MCF 10A (cell line): Measurements from ENCODE around the gene SHISA3. TPM values are rescaled to one million over a fixed set of nuclear protein-coding genes. Genes with fewer than 3 reads are reported as not detected.

Source experiments
- BruUV-seq: library from RNA; stranded (reverse); fragments of 400-500 nt; replicated peaks from 2 replicates; lab custom pipeline; 2021; lab: Mats Ljungman, UMichigan
- CTCF ChIA-PET: fragments of 300-600 bp; sonication (Branson Sonifier 250); formaldehyde crosslinking; extraction: SDS; loops from one replicate; lab custom pipeline; 2021; ENCODE audit warnings: antibody characterized with exemption, inconsistent platforms; lab: Yijun Ruan, JAX
- POLR2A ChIA-PET: fragments of 300-600, 350-650 bp; sonication (Branson Sonifier 250); formaldehyde crosslinking; extraction: SDS; loops from one replicate; lab custom pipeline; 2020; ENCODE audit warnings: antibody characterized with exemption, inconsistent platforms; lab: Yijun Ruan, JAX
- DNase-seq: peaks from one replicate; pipeline ENCODE4 v3.0.0-alpha.2; 2018; ENCODE audit not compliant: unreplicated experiment
- H3K27ac Mint-ChIP-seq: one replicate; pipeline ENCODE4 v1.8.0; 2022; ENCODE audit warnings: mild to moderate bottlenecking, low read depth, mixed read lengths; ENCODE audit not compliant: unreplicated experiment
- H3K27me3 Mint-ChIP-seq: one replicate; pipeline ENCODE4 v1.8.0; 2022; ENCODE audit warnings: mixed read lengths; ENCODE audit not compliant: insufficient read depth, unreplicated experiment
- H3K36me3 Mint-ChIP-seq: one replicate; pipeline ENCODE4 v1.8.0; 2022; ENCODE audit warnings: mild to moderate bottlenecking, moderate library complexity, mixed read lengths; ENCODE audit not compliant: insufficient read depth, unreplicated experiment
- H3K4me1 Mint-ChIP-seq: one replicate; pipeline ENCODE4 v1.8.0; 2022; ENCODE audit warnings: mixed read lengths; ENCODE audit not compliant: insufficient read depth, unreplicated experiment
- H3K4me3 Mint-ChIP-seq: one replicate; pipeline ENCODE4 v1.8.0; 2022; ENCODE audit warnings: mild to moderate bottlenecking, moderate library complexity, mixed read lengths; ENCODE audit not compliant: unreplicated experiment
- H3K9me3 Mint-ChIP-seq: one replicate; pipeline ENCODE4 v1.8.0; 2022; ENCODE audit warnings: mixed read lengths; ENCODE audit not compliant: unreplicated experiment
- intact Hi-C: fragments of 100-400 bp; cut with micrococcal nuclease; formaldehyde crosslinking; loops from 2 replicates; pipeline ENCODE4 v1.14.1; 2022
- total RNA-seq: library from RNA; stranded (reverse); gene quantifications from 2 replicates; pipeline ENCODE4 v1.2.3, GENCODE V29; 2022
- TF ChIP-seq, protein P1 (sequence below): fragments of 200-600 bp; IDR thresholded peaks from one replicate; pipeline ENCODE4 v1.8.0; 2022; ENCODE audit warnings: antibody characterized with exemption, mild to moderate bottlenecking; ENCODE audit not compliant: unreplicated experiment

Gene SHISA3
- total RNA-seq, 1 experiment from 2014 or later, result not detected

DNA sequence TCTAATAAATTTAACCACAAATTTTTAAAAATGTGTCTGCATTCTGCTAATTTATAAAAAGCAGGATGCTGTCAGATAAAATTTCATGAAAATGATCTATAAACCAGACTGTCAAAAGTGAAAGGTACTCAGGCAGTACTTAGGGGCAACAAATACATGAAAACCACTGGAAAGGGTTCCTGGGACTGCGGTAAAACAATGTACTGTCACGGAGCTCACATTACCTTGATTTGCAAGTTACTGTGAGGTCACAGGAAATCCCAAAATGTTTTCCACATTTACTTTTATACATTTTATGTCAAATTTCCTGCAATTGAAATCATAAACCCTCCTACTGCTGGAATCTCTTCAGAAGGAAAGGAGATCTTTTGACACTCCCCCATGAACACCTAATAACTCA lies 45.3 kb downstream of the SHISA3 start:
- no peaks in the 10 kb centered on the region for H3K9me3 Mint-ChIP-seq
- H3K27ac Mint-ChIP-seq, result no peak overlapping the region
- H3K4me3 Mint-ChIP-seq, result no peak overlapping the region
- DNase-seq, result no peak
- H3K4me1 Mint-ChIP-seq, result no peaks in the 10 kb centered on the region
- POLR2A ChIA-PET, result interaction anchor here (1.0 kb wide), 1 partner anchor 9 kb away, joined by 3 read pairs; no protein-coding TSS in a partner anchor
- no TSS peak for BruUV-seq
- no peaks in the 10 kb centered on the region for H3K27me3 Mint-ChIP-seq
- CTCF ChIA-PET, result no interaction called here
- no peaks in the 10 kb centered on the region for H3K36me3 Mint-ChIP-seq
- intact Hi-C loops, result no loop called here
- TF ChIP-seq, protein P1, sequence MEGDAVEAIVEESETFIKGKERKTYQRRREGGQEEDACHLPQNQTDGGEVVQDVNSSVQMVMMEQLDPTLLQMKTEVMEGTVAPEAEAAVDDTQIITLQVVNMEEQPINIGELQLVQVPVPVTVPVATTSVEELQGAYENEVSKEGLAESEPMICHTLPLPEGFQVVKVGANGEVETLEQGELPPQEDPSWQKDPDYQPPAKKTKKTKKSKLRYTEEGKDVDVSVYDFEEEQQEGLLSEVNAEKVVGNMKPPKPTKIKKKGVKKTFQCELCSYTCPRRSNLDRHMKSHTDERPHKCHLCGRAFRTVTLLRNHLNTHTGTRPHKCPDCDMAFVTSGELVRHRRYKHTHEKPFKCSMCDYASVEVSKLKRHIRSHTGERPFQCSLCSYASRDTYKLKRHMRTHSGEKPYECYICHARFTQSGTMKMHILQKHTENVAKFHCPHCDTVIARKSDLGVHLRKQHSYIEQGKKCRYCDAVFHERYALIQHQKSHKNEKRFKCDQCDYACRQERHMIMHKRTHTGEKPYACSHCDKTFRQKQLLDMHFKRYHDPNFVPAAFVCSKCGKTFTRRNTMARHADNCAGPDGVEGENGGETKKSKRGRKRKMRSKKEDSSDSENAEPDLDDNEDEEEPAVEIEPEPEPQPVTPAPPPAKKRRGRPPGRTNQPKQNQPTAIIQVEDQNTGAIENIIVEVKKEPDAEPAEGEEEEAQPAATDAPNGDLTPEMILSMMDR, result no peak

DNA sequence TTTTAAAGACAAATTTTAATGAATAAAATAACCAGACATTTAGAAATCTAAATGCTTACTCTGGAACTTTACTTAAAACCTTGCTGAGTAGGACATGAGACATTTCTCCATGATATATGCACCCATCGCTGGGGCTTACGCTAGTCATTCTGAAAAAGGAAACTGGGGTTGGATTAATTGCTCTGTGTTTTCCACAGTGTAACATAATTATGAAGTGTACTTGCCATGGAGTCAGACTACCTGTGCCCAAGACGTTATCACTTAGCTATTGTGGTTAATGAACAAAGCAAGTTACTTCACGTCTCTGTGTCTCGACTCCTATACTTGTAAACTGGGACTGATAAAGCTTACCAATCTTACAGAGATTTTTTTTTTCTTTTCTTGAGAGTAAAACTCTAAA lies 47.8 kb downstream of the SHISA3 start:
- Mint-ChIP-seq H3K4me1 (no peaks in the 10 kb centered on the region), H3K36me3 (no peaks in the 10 kb centered on the region), H3K27me3 (no peaks in the 10 kb centered on the region), H3K4me3 (no peak overlapping the region), H3K27ac (no peak overlapping the region), H3K9me3 (no peaks in the 10 kb centered on the region)
- CTCF ChIA-PET, result interaction anchor here (0.6 kb wide), 1 partner anchor 313 kb away, joined by 5 read pairs; no protein-coding TSS in a partner anchor
- no peak for DNase-seq
- no TSS peak for BruUV-seq
- TF ChIP-seq, protein P1, result no peak
- POLR2A ChIA-PET, result interaction anchor here (0.6 kb wide), 1 partner anchor 10 kb away, joined by 4 read pairs; no protein-coding TSS in a partner anchor
- intact Hi-C loops, result no loop called here

DNA sequence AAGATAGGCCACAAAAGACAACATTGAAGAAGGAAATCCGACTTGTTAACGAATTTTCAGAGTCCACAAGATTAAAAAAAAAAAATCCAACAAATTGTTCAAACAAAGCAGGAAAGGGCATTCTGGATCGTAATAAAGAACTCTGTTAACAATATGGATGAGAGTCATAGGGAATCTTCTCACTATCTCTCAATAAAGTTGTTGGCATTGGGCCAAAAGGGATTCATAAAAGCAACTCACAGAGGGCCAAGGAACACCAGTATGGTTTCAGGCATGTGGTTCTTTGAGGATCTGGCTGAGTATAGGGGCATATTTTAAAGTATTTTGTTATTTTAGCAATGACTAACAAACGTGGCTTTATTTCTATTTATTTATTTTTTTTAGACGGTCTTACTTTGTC lies 49.5 kb downstream of the SHISA3 start:
- H3K27ac Mint-ChIP-seq, result no peak overlapping the region
- H3K9me3 Mint-ChIP-seq, result no peaks in the 10 kb centered on the region
- H3K27me3 Mint-ChIP-seq, result no peaks in the 10 kb centered on the region
- H3K4me3 Mint-ChIP-seq, result no peak overlapping the region
- TF ChIP-seq, protein P1, result no peak
- BruUV-seq, result no TSS peak
- H3K4me1 Mint-ChIP-seq, result no peaks in the 10 kb centered on the region
- intact Hi-C loops, result no loop called here
- no peak for DNase-seq
- POLR2A ChIA-PET, result no interaction called here
- CTCF ChIA-PET, result no interaction called here
- no peaks in the 10 kb centered on the region for H3K36me3 Mint-ChIP-seq

Other genes starting within 250 kb of the SHISA3 start
- not detected in 2 replicates for gene BEND4, start 244.8 kb upstream of the SHISA3 start, total RNA-seq